Fibroblast of the conjunctiva (primary cell): ENCODE results near the gene CSTPP1.
"Not testable (repeated sequence)": the region's sequence is repeated elsewhere in the genome, so short reads cannot be mapped to it uniquely, and the experiment has no call there.

Source experiments
- DNase-seq: peaks from one replicate; pipeline ENCODE4 v3.0.0-alpha.2; 2010; ENCODE audit warnings: low read depth

Gene CSTPP1

DNA sequence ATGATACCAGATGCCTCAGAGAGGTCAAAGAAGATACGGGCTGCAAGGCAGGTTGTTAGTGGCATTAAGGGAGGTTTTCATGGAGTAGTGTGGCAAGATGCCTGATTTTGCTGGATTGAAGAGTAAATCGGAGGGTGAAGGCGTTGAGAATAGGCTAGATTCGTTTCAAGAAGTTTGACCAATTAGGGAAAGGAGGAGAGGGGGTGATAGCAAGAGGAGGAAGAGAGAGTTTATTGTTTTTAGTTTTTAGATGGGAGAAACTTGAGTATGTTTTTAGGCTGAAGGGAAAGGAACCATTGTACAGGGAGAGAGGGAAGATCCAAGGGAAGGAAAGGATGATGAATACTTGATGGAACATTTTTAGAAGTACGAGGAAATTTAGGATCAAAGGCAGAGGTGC, 16.5 kb downstream of the CSTPP1 start:
- no peak for DNase-seq

DNA sequence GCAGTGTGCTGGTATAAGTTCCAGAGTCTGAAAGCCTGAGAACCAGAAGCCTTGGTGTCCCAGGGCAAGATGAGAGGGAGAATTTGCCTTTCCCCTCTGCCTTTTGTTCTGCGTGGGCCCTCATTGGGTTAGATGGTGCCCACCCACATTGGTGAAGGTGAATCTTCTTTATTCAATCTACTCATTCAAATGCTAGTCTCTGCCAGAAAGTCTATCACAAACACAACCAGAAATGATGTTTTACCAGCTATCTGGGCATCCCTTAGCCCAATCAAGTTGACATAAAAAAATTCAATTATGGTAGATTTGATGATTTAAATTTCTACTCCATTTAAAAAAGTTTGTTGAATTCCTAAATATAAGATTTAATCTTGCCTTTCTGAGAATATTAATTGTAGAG, 22.2 kb downstream of the CSTPP1 start:
- DNase-seq: no peak

DNA sequence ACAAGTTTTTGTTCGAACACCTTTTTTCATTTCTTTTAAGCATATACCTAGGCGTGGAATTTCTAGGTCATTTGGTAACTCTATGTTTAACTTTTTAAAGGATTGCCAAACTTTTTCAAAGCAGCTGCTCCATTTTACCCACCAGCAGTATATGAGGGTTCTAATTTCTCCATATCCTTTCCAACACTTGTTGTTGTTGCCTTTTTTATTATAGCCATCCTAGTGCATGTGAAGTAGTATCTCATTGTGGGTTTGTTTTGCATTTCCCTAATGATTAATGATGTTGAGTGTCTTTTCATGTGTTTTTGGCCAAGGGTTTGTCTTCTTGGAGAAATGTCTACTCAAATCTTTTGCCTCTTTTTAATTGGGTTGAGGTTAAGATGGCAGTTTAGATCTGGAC, 24.5 kb downstream of the CSTPP1 start:
- DNase-seq: no peak

DNA sequence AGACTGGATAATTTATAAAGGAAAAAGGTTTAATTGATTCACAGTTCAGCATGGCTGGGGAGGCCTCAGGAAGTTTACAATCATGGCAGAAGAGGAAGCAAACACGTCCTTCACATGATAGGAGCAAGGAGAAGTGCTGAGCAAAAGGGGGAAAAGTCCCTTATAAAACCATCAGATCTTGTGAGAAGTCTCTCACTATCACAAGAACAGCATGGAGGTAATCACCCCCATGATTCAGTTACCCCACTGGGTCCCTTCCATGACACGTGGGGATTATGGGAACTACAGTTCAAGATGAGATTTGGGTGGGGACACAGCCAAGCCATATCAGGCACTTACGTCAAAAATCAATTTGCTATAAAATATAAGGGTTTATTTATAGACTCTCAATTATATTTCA, 25.3 kb downstream of the CSTPP1 start:
- not testable (repeated sequence) for DNase-seq

DNA sequence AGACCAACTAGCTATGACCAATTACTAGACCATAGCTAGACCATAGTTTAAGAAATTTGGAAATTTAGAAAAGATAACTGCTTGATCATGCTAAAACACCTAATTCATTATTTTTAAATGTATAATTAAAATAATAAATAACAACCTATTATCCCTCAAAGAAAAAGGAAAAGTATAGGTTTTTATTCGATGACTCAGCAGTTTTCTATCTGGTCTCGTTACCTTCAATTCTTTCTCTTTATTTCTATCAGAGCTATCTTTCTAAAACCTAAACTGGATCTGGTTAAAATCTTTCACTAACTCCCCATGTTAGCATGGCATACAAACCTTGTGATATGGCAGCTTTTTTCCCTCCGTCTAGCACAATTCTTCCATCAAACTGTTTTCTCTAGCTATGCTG, 27.3 kb downstream of the CSTPP1 start:
- no peak for DNase-seq

DNA sequence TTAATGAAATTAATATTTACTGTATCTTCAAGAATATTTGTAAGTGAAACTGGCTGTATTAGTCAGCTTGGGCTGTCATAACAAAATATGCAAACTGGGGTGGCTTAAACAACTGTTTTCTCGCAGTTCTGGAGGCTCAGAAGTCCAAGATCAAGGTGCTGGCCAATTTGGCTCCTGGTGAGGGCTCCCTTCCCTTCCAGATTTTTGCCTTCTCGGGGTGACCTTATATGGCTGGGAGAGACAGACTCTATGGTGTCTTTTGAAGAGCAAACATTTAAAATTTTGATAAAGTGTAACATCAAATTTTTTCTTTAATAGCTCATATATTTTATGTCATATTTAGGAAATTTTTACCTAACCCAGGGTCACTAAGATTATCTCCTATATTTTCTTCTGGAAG, 30.2 kb downstream of the CSTPP1 start:
- no peak for DNase-seq

DNA sequence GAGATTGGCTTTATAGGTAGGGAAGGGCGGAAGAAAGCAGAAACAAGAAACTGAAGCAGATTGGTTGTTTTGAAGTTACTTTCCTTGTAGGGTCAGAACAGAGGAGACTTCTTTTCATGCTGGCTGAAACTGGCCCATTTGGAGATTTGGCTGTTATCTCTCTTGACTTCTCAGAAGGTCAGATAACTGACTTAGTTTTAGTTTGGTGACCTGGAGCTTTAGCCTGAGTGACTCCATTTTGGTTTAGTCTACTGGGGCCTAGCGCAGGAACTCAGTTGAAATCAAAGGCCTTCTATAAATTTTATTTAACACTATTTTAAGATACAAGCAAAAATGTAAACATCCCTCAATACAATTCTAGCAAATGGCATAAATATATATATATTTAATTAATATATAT, 31.4 kb downstream of the CSTPP1 start:
- DNase-seq: no peak

DNA sequence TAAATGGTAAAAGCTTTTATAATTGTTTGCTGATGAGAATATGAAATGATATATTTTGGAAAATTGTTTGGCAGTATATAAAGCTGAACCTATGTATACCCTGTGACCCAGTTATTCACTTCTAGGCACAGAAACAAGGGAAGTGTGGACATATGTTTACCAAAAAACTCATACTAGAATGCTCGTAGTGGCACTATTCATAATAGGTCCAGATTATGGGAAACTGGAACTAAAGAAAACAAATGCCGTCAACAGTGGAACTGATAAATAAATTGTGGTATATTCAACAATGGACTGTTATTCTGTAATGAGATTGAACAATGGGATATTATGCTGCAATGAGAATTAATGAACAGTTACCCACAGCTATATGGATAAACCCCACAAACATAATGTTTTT, 32.8 kb downstream of the CSTPP1 start:
- no peak for DNase-seq

DNA sequence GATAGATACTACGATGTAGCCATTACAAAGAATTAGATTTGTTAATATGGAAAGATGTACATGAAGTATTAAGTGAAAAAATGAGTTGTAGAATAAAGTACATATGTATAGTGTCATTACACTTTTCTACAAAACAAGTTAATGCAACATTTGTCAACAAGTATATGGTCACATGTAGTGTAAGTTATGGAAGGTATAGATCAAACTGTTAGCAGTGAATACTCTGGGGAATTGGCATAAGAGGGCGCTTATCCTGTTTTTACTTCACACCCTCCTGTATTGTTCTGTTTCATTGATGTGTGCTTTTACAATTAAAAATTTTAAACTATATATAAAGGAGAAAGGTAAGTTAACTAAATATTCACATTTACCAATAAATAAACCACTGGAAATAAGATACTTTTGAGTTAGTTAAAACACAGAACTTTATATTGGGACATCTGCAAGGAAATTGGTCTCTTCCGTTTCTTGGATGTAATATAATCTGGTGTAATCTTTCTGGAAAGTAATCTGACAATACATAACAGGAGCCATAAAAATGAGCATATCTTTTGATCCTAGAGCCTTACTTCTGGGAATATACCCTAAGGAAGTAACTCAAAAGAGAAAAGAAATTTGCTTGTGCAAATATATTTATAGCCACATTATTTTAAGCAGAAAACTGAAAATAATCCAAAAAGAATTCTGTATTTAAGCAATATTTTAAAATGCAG, 34.5 kb downstream of the CSTPP1 start:
- DNase-seq: no peak

DNA sequence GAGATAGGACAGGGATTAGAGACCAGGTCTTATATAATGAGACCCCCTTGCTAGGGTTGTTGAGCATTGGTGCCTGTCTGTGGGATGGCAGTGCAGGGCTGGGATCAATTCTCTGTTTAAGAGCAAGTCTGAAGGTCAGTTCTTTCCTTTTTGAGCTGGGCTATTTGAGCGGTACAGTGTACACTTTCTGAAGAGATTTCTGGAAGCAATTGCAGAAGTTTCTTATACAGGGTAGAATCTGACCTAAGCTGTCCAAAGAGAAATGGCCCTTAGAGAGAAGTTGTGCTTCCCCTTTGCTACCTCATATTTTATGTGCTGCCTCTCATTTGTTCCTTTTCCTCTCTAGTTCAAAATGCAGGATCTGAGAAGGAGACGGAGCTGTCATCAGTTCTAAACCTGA, 35.8 kb downstream of the CSTPP1 start:
- DNase-seq: no peak

DNA sequence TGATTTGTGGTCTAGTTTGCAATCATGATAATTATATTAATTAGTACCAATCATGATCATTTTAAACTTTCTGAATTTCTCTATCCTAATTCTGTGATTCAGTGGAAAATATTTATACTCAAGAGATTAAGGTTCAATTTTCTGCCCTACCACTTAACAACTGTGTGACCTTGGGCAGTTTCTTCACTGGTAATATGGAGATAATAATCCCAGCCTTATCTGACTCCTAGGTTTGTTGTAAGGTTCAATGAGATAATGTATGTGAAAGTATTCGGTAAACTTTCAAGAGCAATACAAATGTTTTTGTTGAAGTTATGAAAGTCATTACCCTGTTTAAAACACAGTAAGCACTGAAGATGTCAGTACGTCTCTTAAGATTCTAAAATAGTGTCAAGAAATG, 36.3 kb downstream of the CSTPP1 start:
- DNase-seq: no peak

DNA sequence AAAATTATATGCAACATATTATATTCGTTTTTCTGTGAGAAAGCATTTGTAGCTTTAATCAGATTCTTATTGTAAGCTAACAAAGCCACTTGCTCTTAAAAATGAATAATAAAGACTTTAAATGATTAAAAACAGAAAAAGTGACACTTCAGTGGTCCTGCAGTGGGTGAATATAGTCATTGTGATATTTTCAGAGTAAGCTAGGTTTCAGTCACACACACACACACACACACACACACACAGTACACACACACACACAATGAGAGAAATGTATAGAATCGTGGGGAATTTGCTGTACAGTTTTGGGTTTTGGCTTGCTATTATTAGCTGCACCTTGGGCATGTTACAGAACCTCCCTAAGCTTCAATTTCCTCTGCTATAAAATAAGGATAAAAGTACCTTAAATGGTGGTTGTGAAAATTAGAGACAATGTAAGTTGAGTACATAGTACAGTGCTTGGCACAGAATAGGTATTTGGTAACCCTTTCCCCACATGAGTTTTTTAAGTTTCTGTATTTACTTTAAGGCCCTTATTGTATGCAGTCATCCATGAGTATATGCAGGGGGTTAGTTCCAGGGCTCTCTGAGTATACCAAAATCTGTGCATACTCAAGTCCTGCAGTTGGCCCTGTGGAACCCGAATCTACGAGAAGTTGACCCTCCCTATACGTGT, 39.8 kb downstream of the CSTPP1 start:
- DNase-seq: no peak

DNA sequence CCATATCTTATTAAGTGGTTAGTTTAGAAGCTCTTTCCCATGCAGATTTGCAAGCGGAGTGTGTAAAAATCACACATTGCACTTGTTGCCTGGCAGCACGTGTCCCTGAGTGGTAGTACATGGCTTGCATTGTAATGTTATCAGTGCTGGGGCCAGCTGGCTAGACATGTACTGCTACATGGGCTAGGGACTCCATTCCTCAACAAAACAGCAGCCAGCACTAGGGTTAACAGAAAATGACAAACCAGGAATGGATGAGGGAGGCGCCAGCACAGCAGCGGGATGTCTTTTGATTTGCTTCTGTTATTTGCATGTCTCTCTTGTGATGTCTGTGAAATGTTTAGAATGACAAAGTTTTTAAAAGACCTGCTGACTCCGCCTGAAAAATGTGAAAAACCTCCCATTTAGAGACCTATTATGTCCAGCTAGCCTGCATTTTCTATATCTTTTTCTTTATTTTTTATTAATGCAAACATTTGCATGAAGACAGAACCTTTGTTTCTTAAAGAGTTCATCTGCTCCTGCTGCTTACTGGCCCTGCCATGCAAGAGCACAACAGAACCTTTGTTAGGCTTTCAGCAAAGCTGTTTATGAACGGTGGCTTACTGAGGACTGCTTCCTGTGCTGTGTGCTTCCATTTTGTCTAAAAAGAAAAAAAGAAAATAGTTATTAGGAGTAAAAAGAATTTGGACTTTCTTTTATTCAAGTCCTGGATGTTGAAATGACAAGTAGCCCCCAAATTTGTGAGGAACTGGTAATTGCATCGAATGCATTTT, 40.7 kb downstream of the CSTPP1 start:
- DNase-seq: no peak

DNA sequence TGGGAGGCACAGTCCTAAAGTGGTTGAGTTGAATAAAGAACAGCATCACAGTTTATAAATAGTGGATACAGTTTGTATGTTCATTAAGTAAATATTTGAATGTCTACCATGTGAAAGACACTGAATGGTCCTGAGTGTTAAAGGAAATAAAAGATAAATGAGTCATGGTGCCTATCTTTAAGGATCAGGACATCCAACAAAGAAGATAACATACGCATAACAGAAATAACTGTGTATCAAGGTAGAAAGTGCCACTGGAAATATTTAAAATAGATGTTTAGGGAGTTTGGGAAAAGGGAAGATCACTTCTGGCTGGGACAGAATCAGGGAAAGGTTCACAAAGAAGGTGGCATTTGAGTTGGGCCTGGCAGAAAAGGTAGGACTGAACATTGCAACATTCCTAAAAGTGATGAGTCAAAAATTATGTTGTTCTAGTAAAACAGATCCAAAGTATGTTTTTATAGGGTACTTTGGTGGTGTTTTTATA, 41.5 kb downstream of the CSTPP1 start:
- no peak for DNase-seq

DNA sequence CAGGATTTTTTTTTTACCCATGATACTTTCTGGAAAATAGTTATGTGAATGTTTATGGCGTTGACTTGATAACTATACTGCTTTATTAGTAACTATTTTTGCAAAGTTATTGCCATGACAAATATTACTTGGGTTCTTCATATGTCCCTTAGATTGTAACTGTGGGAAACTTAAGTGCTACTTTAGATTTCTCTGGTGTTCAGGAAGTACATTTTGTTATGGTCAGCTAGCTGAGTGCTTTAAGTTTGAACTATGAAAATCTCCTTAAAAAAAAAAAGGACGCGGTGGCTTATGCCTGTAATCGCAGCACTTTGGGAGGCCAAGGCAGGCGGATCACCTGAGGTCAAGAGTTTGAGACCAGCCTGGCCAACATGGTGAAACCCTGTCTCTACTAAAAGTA, 42.8 kb downstream of the CSTPP1 start:
- no peak for DNase-seq

DNA sequence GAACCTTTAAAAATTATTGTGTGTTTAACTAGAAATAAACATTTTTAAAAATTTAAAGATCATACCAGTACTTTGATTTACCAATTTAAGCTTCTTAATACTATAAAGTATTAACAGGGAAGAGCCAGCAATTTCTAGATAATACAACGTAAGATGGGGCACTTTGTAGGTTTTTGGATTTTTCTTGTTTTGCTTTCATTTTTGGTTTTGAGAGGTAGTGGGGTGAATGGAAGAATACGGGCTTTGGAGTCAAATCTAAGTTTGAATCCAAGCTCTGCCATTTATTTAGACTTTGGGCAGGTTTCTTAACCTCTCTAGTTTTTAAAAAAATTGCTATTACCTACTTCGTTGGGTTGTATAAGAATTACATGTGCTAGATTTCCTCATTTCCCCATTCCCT, 44.9 kb downstream of the CSTPP1 start:
- no peak for DNase-seq

DNA sequence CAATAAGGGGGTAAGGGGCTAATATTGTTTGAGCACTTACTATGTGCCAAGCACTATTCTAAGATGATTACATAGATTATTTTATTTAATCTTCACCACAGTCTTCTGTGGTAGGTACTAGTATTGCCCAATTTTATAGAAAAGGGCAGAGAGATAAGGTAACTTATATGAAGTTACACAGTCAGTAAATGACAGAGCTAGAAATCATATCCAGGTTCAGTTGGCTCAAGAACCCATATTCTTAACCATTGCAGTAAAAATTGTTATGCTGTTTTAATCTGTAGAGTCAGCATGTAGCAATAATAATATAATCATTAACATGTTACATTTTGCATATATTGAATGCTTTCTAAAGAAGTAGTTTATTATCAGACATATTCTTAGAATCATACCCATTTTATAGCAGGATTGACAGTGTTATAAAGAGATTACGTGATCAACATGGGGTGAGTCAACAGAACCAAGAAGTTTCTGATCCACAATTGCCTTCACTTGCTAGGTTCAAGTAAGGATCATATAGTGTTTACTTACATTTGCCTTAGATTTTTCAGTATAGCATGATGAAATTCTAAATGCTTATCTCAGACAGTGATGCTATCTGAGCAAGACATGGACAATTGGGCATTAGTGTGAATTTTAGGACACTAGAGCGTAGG, 46.4 kb downstream of the CSTPP1 start:
- DNase-seq: no peak

DNA sequence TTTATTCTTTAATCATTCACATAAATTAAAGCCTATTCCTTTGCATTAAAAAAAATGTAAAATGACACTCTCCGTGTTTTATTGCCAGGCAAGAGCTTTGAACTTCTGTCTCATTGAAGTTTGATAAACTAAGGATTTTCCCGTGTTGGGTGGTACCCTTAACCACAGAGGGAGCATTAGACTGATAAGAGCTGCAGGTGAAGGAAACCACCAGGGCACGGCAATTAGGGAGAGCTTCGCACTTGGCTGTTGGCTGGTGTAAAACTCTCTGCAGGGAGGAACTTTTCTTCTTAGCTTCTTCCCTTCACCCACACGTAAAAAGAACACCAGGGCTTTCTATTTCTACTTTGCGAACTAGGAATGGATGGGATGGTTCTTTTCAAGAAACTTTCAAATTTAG, 47.0 kb downstream of the CSTPP1 start:
- DNase-seq: no peak

DNA sequence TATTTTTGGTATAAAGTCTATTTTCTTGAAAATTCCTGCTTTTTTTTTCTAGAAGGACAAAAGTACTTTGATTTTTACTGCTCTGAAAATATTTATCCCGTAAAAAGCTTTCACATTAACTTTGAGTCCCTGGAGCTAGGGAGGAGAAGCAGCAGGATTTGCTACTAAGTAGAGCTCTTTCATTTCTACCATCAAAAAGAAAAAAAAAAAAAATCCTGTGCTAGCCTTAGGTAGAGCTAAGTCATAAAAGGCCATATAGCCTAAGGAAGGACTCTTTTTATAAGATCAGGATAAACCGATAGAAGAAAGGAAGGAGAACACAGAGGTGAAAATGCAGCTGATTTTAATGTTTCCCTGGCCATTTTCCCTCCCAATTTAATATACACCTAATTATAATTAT, 48.0 kb downstream of the CSTPP1 start:
- DNase-seq: no peak

DNA sequence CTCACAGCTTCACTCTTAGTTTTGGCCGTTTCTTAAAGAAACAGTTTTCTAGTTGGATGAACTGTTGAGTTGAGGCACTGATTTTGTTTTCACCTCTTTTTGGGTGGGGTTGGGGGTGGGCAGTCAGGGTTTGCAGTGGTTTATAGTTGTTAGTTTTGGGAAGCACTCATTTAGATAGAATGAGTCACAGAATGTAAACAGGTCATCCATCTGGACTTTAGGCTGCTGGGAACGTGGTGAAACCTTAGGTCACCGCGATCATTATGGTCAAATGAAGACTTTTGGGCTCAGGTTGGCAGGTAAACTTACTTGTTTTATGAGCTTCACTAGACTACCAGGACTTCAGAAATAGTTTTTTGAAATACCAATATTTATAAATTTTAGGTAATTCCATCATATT, 48.4 kb downstream of the CSTPP1 start:
- no peak for DNase-seq

DNA sequence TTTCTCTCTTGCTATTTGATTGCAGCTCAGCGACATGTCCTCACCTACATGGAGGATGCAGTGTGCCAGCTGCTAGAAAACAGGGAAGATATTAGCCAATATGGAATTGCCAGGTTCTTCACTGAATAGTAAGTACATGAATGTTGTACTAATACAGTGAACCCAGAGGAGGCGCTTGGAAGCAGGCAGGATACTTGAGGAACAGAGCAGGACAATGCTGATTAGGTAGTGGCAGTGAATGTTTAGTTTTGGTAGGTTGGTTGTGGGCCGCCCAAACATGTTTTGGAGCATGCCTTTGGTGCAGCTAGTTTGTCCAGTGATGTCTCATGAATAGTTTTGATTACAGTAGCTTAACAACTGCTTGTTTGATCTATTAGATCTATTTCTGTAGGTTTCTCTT, 50.6 kb downstream of the CSTPP1 start:
- no peak for DNase-seq

DNA sequence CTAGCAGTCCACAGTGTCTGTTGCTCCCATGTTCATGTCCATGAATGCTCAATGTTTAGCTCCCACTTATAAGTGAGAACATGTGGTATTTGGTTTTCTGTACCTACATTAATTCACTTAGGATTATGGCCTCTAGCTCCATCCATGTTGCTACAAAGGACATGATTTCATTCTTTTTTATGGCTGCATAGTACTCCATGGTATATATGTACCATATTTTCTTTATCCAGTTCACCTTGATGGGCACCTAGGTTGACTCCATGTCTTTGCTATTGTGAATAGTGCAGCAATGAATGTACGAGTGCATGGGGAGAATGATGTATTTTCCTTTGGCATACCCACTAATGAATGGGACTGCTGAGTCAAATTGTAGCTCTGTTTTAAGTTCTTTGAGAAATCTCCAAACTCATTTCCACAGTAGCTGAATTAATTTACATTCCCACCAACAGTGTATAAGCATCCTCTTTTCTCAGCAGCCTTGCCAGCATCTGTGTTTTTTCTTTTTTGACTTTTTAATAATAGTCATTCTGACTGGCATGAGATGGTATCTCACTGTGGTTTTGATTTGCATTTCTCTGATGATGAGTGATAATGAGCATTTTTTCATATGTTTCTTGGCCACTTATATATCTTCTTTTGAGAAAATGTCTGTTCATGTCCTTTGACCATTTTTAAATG, 53.4 kb downstream of the CSTPP1 start:
- DNase-seq: not testable (repeated sequence)
